Measurements from ENCODE around the gene MSTO1. TPM values are rescaled to one million over a fixed set of nuclear protein-coding genes. Genes with fewer than 3 reads are reported as not detected.

MSTO1 gene
- total RNA-seq, 1 donor from 2014 or later = 26.2 TPM

Small RNA genes within 50 kb of the gene (small RNA-seq; reads per million reads assigned to genes)
- not detected for gene AL353807.4

Other genes with a start within 250 kb of the MSTO1 start
- gene ASH1L, start 47.4 kb upstream of the MSTO1 start, total RNA-seq = 59.7 TPM
- gene YY1AP1, start 78.6 kb downstream of the MSTO1 start, total RNA-seq = 393 TPM
- gene DAP3, start 78.9 kb downstream of the MSTO1 start, total RNA-seq = 41.0 TPM
- 35.1 TPM for gene GON4L, start 247.0 kb downstream of the MSTO1 start, total RNA-seq
- gene SYT11, start 249.3 kb downstream of the MSTO1 start, total RNA-seq = 188 TPM